Posterior vena cava (tissue), 2 donors: ENCODE measurements around the gene NECAP2. TPM values are rescaled to one million over a fixed set of nuclear protein-coding genes. Genes with fewer than 3 reads are reported as not detected.

Experiments used
- DNase-seq: peaks from one replicate; pipeline ENCODE4 v3.0.0-alpha.2; 2020; ENCODE audit warnings: low spot score
- intact Hi-C, 2 donors: fragments of 100-400 bp; cut with DNase I; formaldehyde crosslinking; loops; one replicate each; pipeline versions ENCODE4 v1.14.1 to v1.14.2; 2022 to 2023
- total RNA-seq, 2 donors: library from RNA; stranded (reverse); fragmentation: NEBNext Ultra II Directional; extraction: Animal tissue kit (Norgen Biotek cat#: 25700); gene quantifications; one replicate each; pipeline ENCODE4 v1.2.1, GENCODE V29; 2021
- donor health status: DM: yes; HTN: yes; CAD: no.
- donor health status: DM: yes; HTN: yes; CAD: no.

NECAP2 gene
- total RNA-seq, 2 donors from 2014 or later: 30.5 to 42.9 TPM

- DNase-seq: no peak
- intact Hi-C loops: no loop called here
These were observed 18.5 kb upstream of the NECAP2 start for GRCh38 chr1:16422041-16422440.

- no peak for DNase-seq
- intact Hi-C loops: no loop called here
These were observed 15.1 kb upstream of the NECAP2 start for GRCh38 chr1:16425125-16426025.

- intact Hi-C loops: loop anchor here in 1 of 2 donors (2.0 kb wide), 1 partner anchor 58 kb away; no protein-coding TSS in a partner anchor
- no peak for DNase-seq
These were observed 9.9 kb upstream of the NECAP2 start for GRCh38 chr1:16430606-16431005.

DNA sequence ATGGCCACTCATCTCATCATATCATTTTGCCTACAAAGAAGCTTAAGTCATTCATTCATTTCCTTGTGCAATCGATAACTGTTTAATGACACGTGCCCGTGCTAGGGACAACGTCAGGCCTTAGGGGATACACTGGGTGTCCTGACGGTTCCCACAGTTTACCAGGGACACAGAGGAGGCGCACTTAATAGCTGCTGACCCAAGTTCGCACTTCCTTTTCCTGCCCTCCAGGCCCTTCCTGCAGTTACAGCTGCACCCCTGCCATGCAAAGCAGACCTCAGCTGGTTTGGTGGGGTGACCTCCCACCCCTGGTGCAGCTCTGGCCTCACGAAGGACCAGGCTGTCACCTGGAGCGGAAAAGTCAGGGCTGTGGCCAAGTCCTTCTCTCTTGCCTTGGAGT, 7.5 kb upstream of the NECAP2 start:
- no peak for DNase-seq
- intact Hi-C loops: no loop called here

DNA sequence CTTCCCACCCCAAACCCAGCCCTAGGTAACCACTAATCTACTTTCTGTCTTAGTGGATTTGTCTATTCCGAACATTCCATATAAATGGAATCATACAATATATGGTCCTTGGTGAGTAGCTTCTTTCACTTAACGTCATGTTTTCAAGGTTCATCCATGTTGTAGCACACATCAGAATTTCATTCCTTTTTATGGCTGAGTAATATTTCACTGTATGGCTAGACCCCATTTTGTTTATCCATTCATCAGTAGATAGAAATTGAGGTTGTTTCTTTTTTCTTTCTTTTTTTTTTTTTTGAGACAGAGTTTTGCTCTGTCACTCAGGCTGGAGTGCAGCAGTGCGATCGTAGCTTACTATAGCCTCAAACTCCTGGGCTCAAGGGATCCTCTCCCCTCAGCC, 6.5 kb upstream of the NECAP2 start:
- DNase-seq: no peak
- intact Hi-C loops: no loop called here

- no peak for DNase-seq
- intact Hi-C loops: no loop called here
These were observed 6.0 kb upstream of the NECAP2 start for GRCh38 chr1:16434501-16434900.

GRCh38 chr1:16436946-16437474, 3.5 kb upstream of the NECAP2 start, which contains the start of gene SPATA21:
TSS of gene SPATA21 (minus strand) at chr1:16437424. CDS start at chr1:16431371, 6,053 bp downstream.
- intact Hi-C loops: loop anchor here in 1 of 2 donors (1.0 kb wide), 1 partner anchor 38 kb away; no protein-coding TSS in a partner anchor
- no peak for DNase-seq

DNA sequence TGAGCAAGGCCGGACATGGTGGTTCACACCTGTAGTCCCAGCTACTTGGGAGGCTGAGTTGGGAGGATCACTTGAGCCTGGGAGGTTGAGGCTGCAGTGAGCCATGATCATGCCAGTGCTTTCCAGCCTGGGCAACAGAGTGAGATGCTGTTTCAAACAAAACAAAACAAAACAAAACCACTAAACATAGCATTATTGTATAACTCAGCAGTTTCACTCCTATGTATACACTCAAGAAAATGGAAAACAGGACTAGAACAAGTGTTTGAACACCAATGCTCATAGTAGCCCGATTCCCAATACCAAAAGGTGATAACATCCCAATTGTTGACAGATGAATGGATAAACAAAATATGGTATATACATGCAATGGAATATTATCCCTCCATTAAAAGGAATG, 2.0 kb upstream of the NECAP2 start:
- DNase-seq: no peak
- intact Hi-C loops: no loop called here

DNA sequence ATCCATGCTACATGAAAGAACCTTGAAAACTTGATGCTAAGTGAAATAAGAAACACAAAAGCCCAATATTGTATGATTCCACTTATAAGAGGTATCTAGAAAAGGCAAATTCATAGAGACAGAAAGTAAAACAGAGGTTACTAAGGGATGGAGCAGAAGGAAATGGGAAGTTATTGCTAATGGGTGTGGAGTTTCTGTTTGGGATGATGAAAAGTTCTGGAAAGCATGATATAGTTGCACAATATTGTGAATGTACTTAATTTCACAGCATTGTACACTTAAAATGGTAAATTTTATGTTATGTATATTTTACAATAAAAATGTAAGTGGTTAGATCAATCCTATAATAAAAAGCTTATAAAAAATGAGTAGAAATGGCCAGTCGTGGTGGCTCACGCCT, 1.6 kb upstream of the NECAP2 start:
- no peak for DNase-seq
- intact Hi-C loops: no loop called here

DNA sequence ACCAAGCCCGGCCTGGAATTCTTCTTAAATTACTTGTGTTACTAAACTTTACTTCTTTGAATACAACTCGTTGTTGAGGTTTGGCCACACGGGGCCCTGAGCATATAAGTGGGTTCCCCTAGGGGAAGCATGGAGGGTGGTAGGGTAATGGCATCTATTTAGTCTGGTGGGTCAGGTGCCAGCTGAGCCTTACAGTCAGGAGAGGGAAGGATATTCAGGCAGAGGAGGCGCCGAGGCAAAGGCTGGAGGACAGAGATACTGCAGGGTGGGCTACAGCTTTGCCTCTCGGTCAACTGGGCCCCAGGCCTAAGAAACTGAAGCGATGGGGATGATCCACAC, 424 bp upstream of the NECAP2 start:
- intact Hi-C loops: no loop called here
- no peak for DNase-seq

GRCh38 chr1:16441282-16441665, 750 bp downstream of the NECAP2 start:
- DNase-seq: no peak
- intact Hi-C loops: no loop called here

DNA sequence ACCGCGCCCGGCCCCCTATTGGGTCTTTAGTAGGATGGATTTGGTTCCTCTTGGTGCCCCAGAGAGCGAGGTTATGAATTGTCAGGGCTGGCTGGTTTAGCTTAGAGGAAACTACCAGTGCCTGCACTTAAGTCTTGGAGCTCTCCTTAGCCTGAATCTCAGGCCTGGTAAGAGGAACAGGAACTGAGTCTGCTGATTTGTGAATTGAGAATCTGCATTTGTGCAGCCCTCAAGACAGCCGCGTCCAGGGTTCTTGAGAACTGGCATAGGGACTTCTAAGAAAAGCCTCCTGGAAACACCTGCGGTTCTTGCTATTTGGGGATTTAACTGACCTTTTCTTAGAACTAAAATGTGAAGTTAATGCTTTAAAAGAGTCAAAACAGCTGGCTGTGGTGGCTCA, 1.7 kb downstream of the NECAP2 start:
- intact Hi-C loops: no loop called here
- no peak for DNase-seq

- no peak for DNase-seq
- intact Hi-C loops: no loop called here
These were observed 2.4 kb downstream of the NECAP2 start for GRCh38 chr1:16442941-16443340.

DNA sequence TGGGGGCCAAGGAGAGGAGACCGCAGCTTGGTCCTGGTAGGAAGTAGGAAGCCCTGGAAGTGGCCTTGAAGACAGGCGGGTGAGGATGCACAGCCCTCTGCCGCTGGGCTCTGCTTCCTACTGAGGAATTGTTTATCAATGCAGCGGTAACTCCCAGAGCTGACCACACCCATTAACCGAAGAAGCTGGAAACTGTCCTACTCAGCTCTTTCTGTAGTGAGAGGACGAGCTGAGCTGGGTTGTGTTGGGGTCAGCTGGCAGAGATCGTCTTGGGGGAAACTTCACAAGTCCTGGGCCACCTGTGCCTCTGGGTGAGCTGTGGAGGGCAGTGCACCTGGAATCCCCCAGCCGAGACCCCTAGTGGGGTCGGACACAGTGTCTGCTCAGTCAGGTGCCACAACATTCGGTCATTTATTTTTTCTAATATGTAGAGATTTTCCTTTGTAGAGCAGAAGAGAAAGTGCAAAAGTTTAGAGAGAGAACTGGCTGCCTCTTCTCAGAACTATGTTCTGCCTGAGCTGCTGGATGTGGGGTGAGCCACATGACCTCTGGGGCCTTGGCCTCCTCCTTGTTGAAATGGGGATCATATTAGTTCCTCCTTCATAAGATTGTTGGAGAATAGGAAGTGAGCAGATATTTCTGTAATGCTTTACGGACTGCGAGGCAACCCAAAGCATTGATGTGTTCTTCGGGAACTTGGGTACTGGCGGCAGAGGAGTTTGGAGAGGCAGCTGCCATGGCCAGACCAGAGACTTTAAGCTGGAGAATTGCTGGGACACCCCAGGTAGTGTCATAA, 3.6 kb downstream of the NECAP2 start:
- no peak for DNase-seq
- intact Hi-C loops: no loop called here

DNA sequence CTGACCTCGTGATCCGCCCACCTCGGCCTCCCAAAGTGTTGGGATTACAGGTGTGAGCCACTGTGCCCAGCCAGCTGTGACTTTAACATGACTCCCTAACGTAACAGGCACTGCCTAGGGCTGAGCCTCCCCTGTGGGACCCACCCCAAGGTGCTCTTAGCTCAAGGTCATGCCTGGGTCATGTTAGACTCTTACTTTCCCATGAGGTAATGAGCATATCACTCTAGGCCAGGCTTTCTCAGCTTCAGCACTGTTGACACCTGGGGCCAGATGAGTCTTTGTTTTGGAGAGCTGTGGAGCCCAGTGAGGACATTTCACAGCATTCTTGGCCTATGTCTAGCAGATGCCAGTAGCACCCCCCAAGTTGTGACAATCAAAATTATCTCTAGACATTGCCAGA, 4.5 kb downstream of the NECAP2 start:
- intact Hi-C loops: no loop called here
- peak; percentile 6 for DNase-seq

DNA sequence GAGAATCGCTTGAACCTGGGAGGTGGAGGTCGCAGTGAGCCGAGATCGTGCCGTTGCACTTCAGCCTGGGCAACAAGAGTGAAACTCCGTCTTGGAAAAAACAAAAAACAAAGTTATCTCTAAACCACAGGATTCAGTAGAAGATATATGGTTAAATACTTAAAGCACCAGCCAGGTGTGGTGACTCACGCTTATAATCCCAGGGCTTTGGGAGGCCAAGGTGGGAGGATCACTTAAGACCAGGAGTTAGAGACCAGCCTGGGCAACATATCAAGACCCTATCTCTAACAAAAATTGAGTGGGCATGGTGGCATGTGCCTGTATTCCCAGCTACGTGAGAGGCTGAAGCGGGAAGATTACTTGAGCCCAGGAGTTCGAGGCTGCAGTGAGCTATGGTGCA, 5.6 kb downstream of the NECAP2 start:
- intact Hi-C loops: no loop called here
- peak; percentile 5 for DNase-seq

GRCh38 chr1:16447641-16448040, 7.1 kb downstream of the NECAP2 start:
- DNase-seq: peak; percentile 46
- intact Hi-C loops: no loop called here

GRCh38 chr1:16449065-16449464, 8.5 kb downstream of the NECAP2 start:
- DNase-seq: no peak
- intact Hi-C loops: no loop called here

DNA sequence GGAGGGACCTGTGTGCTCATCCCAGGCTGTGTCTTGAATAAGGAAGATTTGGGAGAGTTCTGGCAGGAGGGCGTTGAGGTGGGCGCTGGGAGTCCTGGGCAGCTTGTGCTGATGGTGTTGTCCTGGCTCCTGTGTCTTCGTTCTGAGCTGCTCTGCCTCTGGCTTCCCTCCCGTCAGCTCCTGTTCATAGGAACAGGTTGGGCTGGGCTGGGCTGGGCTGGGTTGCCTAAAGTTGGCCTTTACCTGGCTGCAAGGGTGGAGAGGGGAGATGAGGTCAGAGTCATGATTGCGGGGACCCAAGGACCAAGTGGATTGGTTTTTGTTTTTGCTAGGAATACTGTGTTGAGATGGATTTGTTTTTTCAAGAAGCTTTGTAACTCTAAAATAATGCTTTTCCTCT, 9.1 kb downstream of the NECAP2 start:
- DNase-seq: no peak
- intact Hi-C loops: no loop called here

DNA sequence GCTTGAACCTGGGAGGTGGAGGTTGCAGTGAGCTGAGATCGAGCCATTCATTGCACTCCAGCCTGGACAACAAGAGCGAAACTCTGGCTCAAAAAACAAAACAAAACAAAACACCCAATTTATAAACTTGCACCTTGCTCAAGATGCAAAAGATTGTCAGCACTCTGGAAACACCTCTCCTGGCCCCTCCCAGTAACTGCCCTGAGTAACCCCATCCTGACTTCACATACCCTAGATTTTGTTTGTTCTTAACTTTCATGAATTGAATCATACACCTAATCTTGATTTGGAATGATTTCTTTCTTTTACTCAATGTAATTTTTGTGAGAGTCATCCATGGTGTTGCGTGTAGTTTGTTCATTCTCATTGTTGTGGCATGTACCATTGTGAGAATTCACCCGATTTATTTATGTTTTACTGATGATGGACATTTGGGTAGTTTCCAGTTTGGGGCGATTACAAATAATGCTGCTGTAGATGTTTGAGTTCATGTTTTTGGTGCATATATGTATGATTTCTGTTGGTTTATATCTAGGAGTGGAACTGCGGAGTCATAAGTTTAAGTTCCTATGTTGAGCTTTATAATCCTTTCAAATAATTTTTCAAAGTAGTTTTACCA, 10.4 kb downstream of the NECAP2 start:
- DNase-seq: no peak
- intact Hi-C loops: no loop called here
